Vagina (tissue), 2 donors: ENCODE measurements around the gene MTA2. TPM values are rescaled to one million over a fixed set of nuclear protein-coding genes. Genes with fewer than 3 reads are reported as not detected.

Experiments
- DNase-seq, 2 donors: peaks; one replicate each; pipeline ENCODE4 v3.0.0-alpha.2; 2017; ENCODE audit errors: extremely low spot score in 2 of 2
- H3K27ac ChIP-seq: fragments of 200-600 bp; sonication (generic); one replicate; pipeline ENCODE4 v1.5.1; 2019
- H3K27me3 ChIP-seq: fragments of 200-600 bp; sonication (generic); one replicate; pipeline ENCODE4 v1.5.1; 2019
- H3K36me3 ChIP-seq, 2 donors: fragments of 200-600 bp; sonication (generic); one replicate each; pipeline ENCODE4 v1.5.1; 2017 to 2019
- H3K4me1 ChIP-seq: fragments of 200-600 bp; sonication (generic); one replicate; pipeline ENCODE4 v1.5.1; 2019
- H3K4me3 ChIP-seq, 2 donors: fragments of 200-600 bp; sonication (generic); 1 replicate in 1 of 2; 2 replicates in 1 of 2; pipeline ENCODE4 v1.5.1; 2016 to 2019
- H3K9me3 ChIP-seq: fragments of 200-600 bp; sonication (generic); one replicate; pipeline ENCODE4 v1.5.1; 2019
- CTCF ChIP-seq, 3 experiments: fragments of 450-650 bp in 2 of 3; fragments of 200-600 bp in 1 of 3; sonication (generic) in 1 of 3; IDR thresholded peaks; one replicate each; pipeline ENCODE4 v1.5.1; 2017 to 2019; ENCODE audit warnings: antibody characterized with exemption in 3 of 3, mild to moderate bottlenecking in 2 of 3, moderate library complexity in 2 of 3
- POLR2A ChIP-seq, 2 donors: fragments of 450-650 bp; IDR thresholded peaks; one replicate each; pipeline ENCODE4 v1.6.1; 2017; ENCODE audit warnings: antibody characterized with exemption in 2 of 2, mild to moderate bottlenecking in 2 of 2, moderate library complexity in 2 of 2
- POLR2AphosphoS5 ChIP-seq, 2 donors: sonication (generic); formaldehyde crosslinking; IDR thresholded peaks; one replicate each; pipeline ENCODE4 v1.9.0; 2017; ENCODE audit warnings: antibody characterized with exemption in 2 of 2, mild to moderate bottlenecking in 2 of 2, low read depth in 1 of 2; ENCODE audit not compliant: insufficient read depth in 1 of 2
- intact Hi-C: fragments of 100-400 bp; cut with DNase I; formaldehyde crosslinking; loops from one replicate; pipeline ENCODE4 v1.15.1; 2023
- total RNA-seq: library from RNA; depleted of rRNA; stranded (reverse); fragments of >200 nt; gene quantifications from one replicate; pipeline ENCODE4 v1.2.3, GENCODE V29; 2016

The MTA2 gene
- total RNA-seq, 1 donor from 2014 or later, result 96.3 TPM

GRCh38 chr11:62599901-62600300, 1.8 kb downstream of the MTA2 start:
- Histone ChIP-seq H3K27me3 (no peaks in the 10 kb centered on the region), H3K27ac (peak overlapping the region; percentile 97), H3K4me1 (peaks cover 37% of the 10 kb centered on the region), H3K36me3 (peaks cover 0 to 32% of the 10 kb centered on the region in 2 donors), H3K4me3 (peak overlapping the region; percentile 73 to 94), H3K9me3 (no peaks in the 10 kb centered on the region)
- intact Hi-C loops, result no loop called here
- DNase-seq, result no peak
- TF ChIP-seq CTCF (IDR thresholded peaks at IDR 0.05), result no peak
- no peak for TF ChIP-seq POLR2A (IDR thresholded peaks at IDR 0.05)
- no peak for TF ChIP-seq POLR2AphosphoS5 (IDR thresholded peaks at IDR 0.05; ENCODE audit: insufficient read depth in 1 of 2, low read depth in 1 of 2)

- peak overlapping the region; percentile 73 to 94 for H3K4me3 ChIP-seq
Observed at GRCh38 chr11:62599069-62599696, 2.5 kb downstream of the MTA2 start.

GRCh38 chr11:62595124-62595523, 6.5 kb downstream of the MTA2 start:
- DNase-seq, result no peak
- Histone ChIP-seq H3K4me1 (peaks cover 43% of the 10 kb centered on the region), H3K27ac (no peak overlapping the region), H3K27me3 (no peaks in the 10 kb centered on the region), H3K36me3 (peaks cover 0 to 44% of the 10 kb centered on the region in 2 donors), H3K9me3 (no peaks in the 10 kb centered on the region), H3K4me3 (no peak overlapping the region)
- TF ChIP-seq POLR2AphosphoS5 (IDR thresholded peaks at IDR 0.05; ENCODE audit: insufficient read depth in 1 of 2, low read depth in 1 of 2) (no peak), CTCF (IDR thresholded peaks at IDR 0.05) (no peak), POLR2A (IDR thresholded peaks at IDR 0.05) (no peak)
- intact Hi-C loops, result no loop called here

More at GRCh38 chr11:62599069-62599696, 2.5 kb downstream of the MTA2 start:
- Histone ChIP-seq H3K27ac (peak overlapping the region; percentile 97), H3K9me3 (no peaks in the 10 kb centered on the region), H3K4me1 (peaks cover 37% of the 10 kb centered on the region), H3K27me3 (no peaks in the 10 kb centered on the region), H3K36me3 (peaks cover 0 to 39% of the 10 kb centered on the region in 2 donors)
- TF ChIP-seq POLR2AphosphoS5 (IDR thresholded peaks at IDR 0.05; ENCODE audit: insufficient read depth in 1 of 2, low read depth in 1 of 2) (peak; percentile 83 to 87), POLR2A (IDR thresholded peaks at IDR 0.05) (no peak), CTCF (IDR thresholded peaks at IDR 0.05) (no peak)
- intact Hi-C loops, result no loop called here
- peak in 1 of 2 donors; percentile 98 for DNase-seq

GRCh38 chr11:62593434-62594044, 8.1 kb downstream of the MTA2 start:
- H3K36me3 ChIP-seq, result peaks cover 0 to 48% of the 10 kb centered on the region in 2 donors
- intact Hi-C loops, result no loop called here

More at GRCh38 chr11:62593434-62594044, 8.1 kb downstream of the MTA2 start:
- peak; percentile 18 to 56 (median 22) for TF ChIP-seq CTCF (IDR thresholded peaks at IDR 0.05)
- TF ChIP-seq POLR2A (IDR thresholded peaks at IDR 0.05), result no peak
- H3K4me1 ChIP-seq, result peaks cover 32% of the 10 kb centered on the region
- no peak overlapping the region for H3K27ac ChIP-seq
- no peaks in the 10 kb centered on the region for H3K9me3 ChIP-seq
- H3K4me3 ChIP-seq, result no peak overlapping the region
- H3K27me3 ChIP-seq, result no peaks in the 10 kb centered on the region
- DNase-seq, result no peak
